Prostate gland (tissue), 2 donors: ENCODE measurements around the gene PRDM10.

ENCODE experiments used
- POLR2A ChIP-seq: fragments of 450-650 bp; IDR thresholded peaks from one replicate; pipeline ENCODE4 v1.6.1; 2016; ENCODE audit warnings: antibody characterized with exemption, mild to moderate bottlenecking
- TF ChIP-seq, protein P1 (sequence below), 4 experiments: fragments of 200-600 bp in 2 of 4; fragments of 450-650 bp in 2 of 4; sonication (generic) in 2 of 4; IDR thresholded peaks; 1 replicate in 3 of 4; 2 replicates in 1 of 4; pipeline ENCODE4 v1.5.1; 2016 to 2019; ENCODE audit warnings: antibody characterized with exemption in 4 of 4, mild to moderate bottlenecking in 2 of 4, moderate library complexity in 2 of 4

DNA sequence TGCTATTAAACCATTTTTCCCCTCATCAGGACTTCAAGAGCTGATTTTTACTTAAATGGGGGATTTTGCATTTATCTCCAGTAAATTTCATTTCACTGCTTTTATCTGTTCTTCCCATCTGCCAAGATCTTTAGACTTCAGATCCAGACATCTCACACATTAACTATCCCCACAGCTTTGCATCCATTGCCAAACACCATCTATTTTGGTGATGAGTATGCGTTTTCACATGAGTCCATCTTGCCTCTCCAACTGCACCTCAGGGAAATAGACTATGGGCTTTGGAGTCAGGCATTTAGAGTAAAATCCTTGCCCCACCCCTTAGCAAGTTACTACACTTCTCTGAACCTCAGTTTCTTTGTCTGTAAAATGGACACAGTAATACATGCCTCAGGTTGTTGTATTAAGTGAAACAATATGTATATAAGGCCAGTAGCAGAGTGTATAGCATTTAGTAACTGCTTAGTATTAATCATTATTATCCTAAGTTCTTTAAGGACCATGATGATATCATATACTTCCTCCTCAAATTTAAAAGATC lies 53.6 kb downstream of the PRDM10 start:
- TF ChIP-seq, protein P1, sequence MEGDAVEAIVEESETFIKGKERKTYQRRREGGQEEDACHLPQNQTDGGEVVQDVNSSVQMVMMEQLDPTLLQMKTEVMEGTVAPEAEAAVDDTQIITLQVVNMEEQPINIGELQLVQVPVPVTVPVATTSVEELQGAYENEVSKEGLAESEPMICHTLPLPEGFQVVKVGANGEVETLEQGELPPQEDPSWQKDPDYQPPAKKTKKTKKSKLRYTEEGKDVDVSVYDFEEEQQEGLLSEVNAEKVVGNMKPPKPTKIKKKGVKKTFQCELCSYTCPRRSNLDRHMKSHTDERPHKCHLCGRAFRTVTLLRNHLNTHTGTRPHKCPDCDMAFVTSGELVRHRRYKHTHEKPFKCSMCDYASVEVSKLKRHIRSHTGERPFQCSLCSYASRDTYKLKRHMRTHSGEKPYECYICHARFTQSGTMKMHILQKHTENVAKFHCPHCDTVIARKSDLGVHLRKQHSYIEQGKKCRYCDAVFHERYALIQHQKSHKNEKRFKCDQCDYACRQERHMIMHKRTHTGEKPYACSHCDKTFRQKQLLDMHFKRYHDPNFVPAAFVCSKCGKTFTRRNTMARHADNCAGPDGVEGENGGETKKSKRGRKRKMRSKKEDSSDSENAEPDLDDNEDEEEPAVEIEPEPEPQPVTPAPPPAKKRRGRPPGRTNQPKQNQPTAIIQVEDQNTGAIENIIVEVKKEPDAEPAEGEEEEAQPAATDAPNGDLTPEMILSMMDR (IDR thresholded peaks at IDR 0.05), result no peak
- no peak for TF ChIP-seq POLR2A
